Kidney epithelial cell (primary cell): Measurements from ENCODE around the gene STK32B. TPM values are rescaled to one million over a fixed set of nuclear protein-coding genes. Genes with fewer than 3 reads are reported as not detected.

Source experiments
- DNase-seq: peaks from one replicate; pipeline ENCODE4 v3.0.0-alpha.2; 2010; ENCODE audit warnings: low read depth
- H3K27me3 ChIP-seq: 2 replicates; pipeline ENCODE4 v1.6.0; 2011; ENCODE audit warnings: low read length; ENCODE audit not compliant: control insufficient read depth, insufficient read depth
- H3K36me3 ChIP-seq: 2 replicates; pipeline ENCODE4 v1.5.1; 2011; ENCODE audit warnings: low read length; ENCODE audit not compliant: control insufficient read depth, insufficient read depth
- H3K4me3 ChIP-seq: 2 replicates; pipeline ENCODE4 v1.5.1; 2011; ENCODE audit warnings: low read depth, mild to moderate bottlenecking, control low read depth, low read length
- CTCF ChIP-seq: IDR thresholded peaks from 2 replicates; pipeline ENCODE4 v1.5.1; 2011; ENCODE audit warnings: mild to moderate bottlenecking, moderate library complexity, low read length, control low read depth, inconsistent platforms; ENCODE audit not compliant: insufficient read depth, poor library complexity, severe bottlenecking
- total RNA-seq: library from RNA; depleted of rRNA; stranded (reverse); fragments of >200 nt; gene quantifications from 2 replicates; pipeline ENCODE4 v1.2.3, GENCODE V29; 2015

The STK32B gene
- total RNA-seq, 1 donor from 2014 or later: 3.6 TPM

GRCh38 chr4:5383191-5383980 lies 332.1 kb downstream of the STK32B start:
- Histone ChIP-seq H3K27me3 (no peaks in the 10 kb centered on the region), H3K36me3 (no peaks in the 10 kb centered on the region), H3K4me3 (no peak overlapping the region)
- TF ChIP-seq CTCF: no peak
- DNase-seq: no peak

- TF ChIP-seq CTCF: no peak
- no peak for DNase-seq
- Histone ChIP-seq H3K4me3 (no peak overlapping the region), H3K36me3 (no peaks in the 10 kb centered on the region), H3K27me3 (no peaks in the 10 kb centered on the region)
Measured at GRCh38 chr4:5385741-5386311, 334.5 kb downstream of the STK32B start.

- TF ChIP-seq CTCF: no peak
- no peaks in the 10 kb centered on the region for H3K36me3 ChIP-seq
- no peak overlapping the region for H3K4me3 ChIP-seq
- DNase-seq: no peak
- H3K27me3 ChIP-seq: no peaks in the 10 kb centered on the region
Measured at GRCh38 chr4:5386921-5387320, 335.6 kb downstream of the STK32B start.

- no peak overlapping the region for H3K4me3 ChIP-seq
- no peak for TF ChIP-seq CTCF
- no peaks in the 10 kb centered on the region for H3K27me3 ChIP-seq
- DNase-seq: no peak
- H3K36me3 ChIP-seq: no peaks in the 10 kb centered on the region
Measured at GRCh38 chr4:5387457-5387856, 336.2 kb downstream of the STK32B start.

- DNase-seq: no peak
- TF ChIP-seq CTCF: no peak
- H3K4me3 ChIP-seq: no peak overlapping the region
- H3K27me3 ChIP-seq: no peaks in the 10 kb centered on the region
- H3K36me3 ChIP-seq: no peaks in the 10 kb centered on the region
Measured at GRCh38 chr4:5389756-5390310, 338.6 kb downstream of the STK32B start.

GRCh38 chr4:5391492-5391891 lies 340.2 kb downstream of the STK32B start:
- H3K4me3 ChIP-seq: no peak overlapping the region
- H3K27me3 ChIP-seq: no peaks in the 10 kb centered on the region
- no peak for DNase-seq
- TF ChIP-seq CTCF: no peak
- H3K36me3 ChIP-seq: no peaks in the 10 kb centered on the region
